SIG-M5 treated with dmso at 0.1 percent for 504 hours (cell line): Measurements from ENCODE around the gene ZHX3.

Source experiments
- DNase-seq: peaks from one replicate; lab custom pipeline; 2025; ENCODE audit not compliant: unreplicated experiment; lab: John Stamatoyannopoulos, UW

The ZHX3 gene

GRCh38 chr20:41191562-41192500, 125.7 kb downstream of the ZHX3 start:
- DNase-seq, result no peak

GRCh38 chr20:41187668-41188067, 129.9 kb downstream of the ZHX3 start:
- DNase-seq, result no peak

GRCh38 chr20:41185013-41185757, 132.3 kb downstream of the ZHX3 start:
- DNase-seq, result no peak

GRCh38 chr20:41183831-41184230, 133.7 kb downstream of the ZHX3 start:
- DNase-seq, result no peak

- no peak for DNase-seq
Observed at GRCh38 chr20:41183391-41183790, 134.1 kb downstream of the ZHX3 start.

- DNase-seq, result no peak
Observed at GRCh38 chr20:41182296-41183212, 135.0 kb downstream of the ZHX3 start.

- DNase-seq, result no peak
Observed at GRCh38 chr20:41181567-41181966, 136.0 kb downstream of the ZHX3 start.

GRCh38 chr20:41180599-41181333, 136.8 kb downstream of the ZHX3 start:
- DNase-seq, result no peak

GRCh38 chr20:41179961-41180360, 137.6 kb downstream of the ZHX3 start:
- no peak for DNase-seq

GRCh38 chr20:41178904-41179432, 138.6 kb downstream of the ZHX3 start:
- no peak for DNase-seq

- no peak for DNase-seq
Observed at GRCh38 chr20:41178495-41178894, 139.0 kb downstream of the ZHX3 start.

GRCh38 chr20:41177636-41178035, 139.9 kb downstream of the ZHX3 start:
- no peak for DNase-seq

- DNase-seq, result no peak
Observed at GRCh38 chr20:41176711-41177552, 140.6 kb downstream of the ZHX3 start.

GRCh38 chr20:41175727-41176330, 141.7 kb downstream of the ZHX3 start:
- DNase-seq, result no peak

- no peak for DNase-seq
Observed at GRCh38 chr20:41175201-41175651, 142.3 kb downstream of the ZHX3 start.

- DNase-seq, result no peak
Observed at GRCh38 chr20:41174782-41175181, 142.7 kb downstream of the ZHX3 start.

- DNase-seq, result no peak
Observed at GRCh38 chr20:41174373-41174772, 143.2 kb downstream of the ZHX3 start.

GRCh38 chr20:41173791-41174341, 143.7 kb downstream of the ZHX3 start:
- DNase-seq, result no peak
